GM15510 (cell line): ENCODE results near the gene ANKFY1.

Experiments used
- POLR2A ChIP-seq: IDR thresholded peaks from 3 replicates; pipeline ENCODE4 v1.6.1; 2011; ENCODE audit warnings: borderline replicate concordance; ENCODE audit not compliant: insufficient read length; ENCODE audit errors: extremely low read depth

The ANKFY1 gene

GRCh38 chr17:4143563-4144421, 120.0 kb downstream of the ANKFY1 start:
- TF ChIP-seq POLR2A = peak; percentile 88

GRCh38 chr17:4142107-4142900, 121.5 kb downstream of the ANKFY1 start:
- TF ChIP-seq POLR2A = no peak

- TF ChIP-seq POLR2A = no peak
Observed at GRCh38 chr17:4140125-4140524, 123.7 kb downstream of the ANKFY1 start.

GRCh38 chr17:4136373-4136772, 127.4 kb downstream of the ANKFY1 start:
- no peak for TF ChIP-seq POLR2A

- no peak for TF ChIP-seq POLR2A
Observed at GRCh38 chr17:4135489-4135888, 128.3 kb downstream of the ANKFY1 start.

- TF ChIP-seq POLR2A = no peak
Observed at GRCh38 chr17:4134721-4135120, 129.1 kb downstream of the ANKFY1 start.

- TF ChIP-seq POLR2A = no peak
Observed at GRCh38 chr17:4130715-4131114, 133.1 kb downstream of the ANKFY1 start.

- TF ChIP-seq POLR2A = no peak
Observed at GRCh38 chr17:4127555-4127954, 136.2 kb downstream of the ANKFY1 start.

GRCh38 chr17:4125552-4125951, 138.2 kb downstream of the ANKFY1 start:
- no peak for TF ChIP-seq POLR2A

GRCh38 chr17:4124999-4125398, 138.8 kb downstream of the ANKFY1 start:
- TF ChIP-seq POLR2A = no peak

- no peak for TF ChIP-seq POLR2A
Observed at GRCh38 chr17:4120332-4120731, 143.4 kb downstream of the ANKFY1 start.

GRCh38 chr17:4119299-4119698, 144.5 kb downstream of the ANKFY1 start:
- TF ChIP-seq POLR2A = no peak

GRCh38 chr17:4118015-4118743, 145.6 kb downstream of the ANKFY1 start:
- no peak for TF ChIP-seq POLR2A

- no peak for TF ChIP-seq POLR2A
Observed at GRCh38 chr17:4116516-4116915, 147.3 kb downstream of the ANKFY1 start.
